Activated CD4-positive, alpha-beta T cell treated with anti-CD3 and anti-CD28 coated beads, Interleukin-10, Interleukin-2, amounts not matched to agents 100 ng/mL and 50 ng/mL, durations not matched to agents 16 hours and 8 hours (primary cell): Measurements from ENCODE around the gene ERC2.

Experiments
- DNase-seq: peaks from one replicate; pipeline ENCODE4 v3.0.0-alpha.2; 2020

ERC2 gene

DNA sequence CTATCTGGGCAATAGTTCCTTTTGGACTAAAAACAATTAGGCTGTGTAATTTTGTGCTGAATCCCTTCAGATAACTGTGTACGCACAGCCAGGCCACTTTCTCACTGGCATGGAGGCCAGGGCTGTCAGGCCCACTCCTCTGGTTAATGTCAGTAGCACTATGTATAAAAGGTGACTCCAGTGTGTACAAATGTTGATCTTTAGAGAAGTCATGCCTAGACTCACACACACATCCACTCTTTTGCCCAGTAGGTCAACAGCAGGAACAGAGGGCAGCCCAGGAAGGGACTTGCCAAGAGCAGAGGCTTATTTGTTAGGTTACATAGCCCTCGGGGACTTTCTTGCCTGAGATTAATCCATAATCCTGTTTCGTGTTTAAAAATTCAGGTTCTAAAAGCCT lies 564.6 kb downstream of the ERC2 start:
- no peak for DNase-seq

DNA sequence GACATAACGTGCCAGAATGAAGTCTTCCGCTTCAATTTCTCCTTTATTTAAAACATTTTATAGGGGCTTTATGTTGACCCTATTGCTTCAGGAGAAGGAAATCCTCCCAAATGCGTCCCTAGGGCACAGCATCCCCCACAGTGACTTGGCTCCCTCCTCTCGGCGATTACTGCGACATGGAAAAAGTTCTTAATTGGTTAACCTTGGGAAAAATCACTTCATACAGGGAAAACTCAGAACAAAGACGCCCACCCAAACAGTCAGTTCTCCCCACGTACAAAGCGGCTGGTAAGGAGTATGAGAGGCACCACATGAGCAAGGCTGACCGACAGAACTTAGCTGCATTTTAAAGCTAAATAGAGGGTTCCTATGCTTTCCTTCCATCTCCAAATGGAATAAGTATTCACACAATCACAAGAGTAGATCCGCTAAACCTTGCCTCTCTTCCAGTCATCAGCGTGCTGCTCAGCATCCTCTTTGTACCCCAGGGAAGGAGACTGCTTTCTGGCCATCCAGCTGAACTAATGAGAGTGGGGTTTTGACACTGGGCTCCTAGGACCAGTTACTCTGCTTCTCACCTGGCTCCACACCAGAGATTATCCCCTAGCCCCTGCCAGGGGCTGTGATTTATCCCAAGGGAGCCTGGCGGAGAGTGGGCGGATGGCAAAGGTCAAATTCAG lies 565.9 kb downstream of the ERC2 start:
- no peak for DNase-seq

DNA sequence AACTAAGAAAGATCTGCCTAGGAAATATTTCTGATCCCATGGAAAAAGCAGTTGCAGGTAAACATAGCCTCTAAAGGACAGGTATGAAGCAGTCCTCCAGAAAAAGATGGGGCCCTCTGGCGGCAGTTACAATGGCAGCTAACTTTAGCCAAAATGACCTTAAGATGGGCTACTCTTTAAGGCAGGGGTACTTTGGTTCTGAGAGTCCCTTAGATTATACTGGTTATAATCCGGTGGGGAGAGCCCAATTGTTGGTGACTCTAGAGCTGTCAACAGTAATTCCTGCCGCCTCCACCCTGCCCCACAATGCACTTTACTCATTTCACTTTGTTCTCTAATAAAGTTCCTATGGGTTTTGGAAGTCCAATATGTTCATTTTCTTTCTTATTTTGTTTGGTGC lies 568.4 kb downstream of the ERC2 start:
- DNase-seq: no peak

DNA sequence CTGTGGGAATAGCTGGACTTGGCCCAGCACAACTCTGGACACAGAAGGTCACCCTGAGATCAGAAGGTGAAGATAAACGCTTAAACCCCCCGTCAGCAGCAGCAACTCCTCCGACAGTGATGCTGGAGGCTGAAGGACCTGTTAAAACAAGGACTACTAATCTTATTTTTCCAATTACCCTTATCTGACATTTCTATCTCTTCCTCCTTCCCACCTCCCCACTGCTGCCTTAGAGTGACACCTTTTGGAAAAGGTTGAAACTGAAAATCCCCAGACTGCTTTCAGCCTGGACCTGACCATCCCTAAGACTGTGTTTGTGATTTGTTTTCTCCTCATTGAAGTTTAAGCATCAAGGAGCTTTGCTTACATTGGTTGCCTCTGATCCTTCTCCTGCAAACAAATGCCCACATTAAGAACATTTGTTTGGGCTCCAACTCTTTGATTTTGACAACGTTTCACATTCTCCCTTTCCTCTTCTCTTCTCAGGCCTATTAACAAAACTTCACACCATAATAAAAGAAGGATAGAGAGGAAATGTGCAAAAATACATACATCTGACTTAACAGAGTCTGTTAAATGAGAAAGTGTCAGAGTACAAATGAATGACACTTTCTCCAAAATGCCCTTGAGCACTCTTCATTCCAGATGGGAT lies 570.6 kb downstream of the ERC2 start:
- no peak for DNase-seq

DNA sequence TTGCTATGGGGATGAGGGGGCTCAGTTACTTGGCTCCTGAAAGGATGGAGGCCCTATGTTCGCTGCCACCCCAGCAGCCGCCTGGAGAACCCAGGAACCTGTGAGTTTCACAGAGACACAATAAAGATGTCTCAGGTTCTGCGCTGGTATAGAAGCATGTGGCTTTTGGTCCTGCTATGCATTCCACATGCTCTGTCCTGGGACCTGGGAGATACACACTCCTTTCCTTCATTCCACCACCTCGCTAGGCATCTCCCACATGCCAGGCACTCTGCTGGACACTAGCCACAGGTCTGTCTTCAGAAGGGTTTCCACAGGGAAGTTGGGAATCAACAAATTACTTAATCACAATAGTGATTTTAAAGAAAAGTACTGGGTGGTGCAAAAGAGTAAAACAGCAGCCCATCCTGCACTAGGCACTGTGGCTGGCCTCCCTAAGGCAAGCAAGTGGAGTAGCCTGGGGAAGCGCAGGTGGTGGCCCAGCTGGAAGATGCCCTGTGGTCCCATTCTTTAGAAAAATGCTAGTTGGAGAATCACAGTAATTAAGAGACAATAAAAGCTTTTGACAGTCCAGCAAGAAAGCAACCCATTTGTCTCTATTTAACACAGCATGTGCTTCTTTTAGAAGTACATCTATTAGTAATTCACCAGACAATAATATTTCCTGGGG lies 572.2 kb downstream of the ERC2 start:
- no peak for DNase-seq

DNA sequence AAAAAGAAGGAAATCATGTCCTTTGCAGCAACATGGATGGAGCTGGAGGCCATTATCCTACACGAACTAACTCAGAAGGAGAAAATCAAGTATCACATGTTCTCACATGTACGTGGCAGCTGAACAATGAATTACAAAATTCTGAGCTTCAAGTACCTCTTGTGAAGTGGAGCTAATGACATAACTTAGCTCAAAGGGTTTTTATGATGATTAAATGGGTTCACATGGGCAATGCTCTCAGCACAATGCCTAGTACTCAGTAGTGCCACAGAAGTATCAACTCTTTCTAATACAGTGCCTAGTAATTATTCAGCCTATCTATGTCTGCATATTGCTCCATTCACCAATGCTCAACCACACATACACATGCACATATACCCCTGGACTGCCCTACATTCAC lies 573.7 kb downstream of the ERC2 start:
- no peak for DNase-seq

DNA sequence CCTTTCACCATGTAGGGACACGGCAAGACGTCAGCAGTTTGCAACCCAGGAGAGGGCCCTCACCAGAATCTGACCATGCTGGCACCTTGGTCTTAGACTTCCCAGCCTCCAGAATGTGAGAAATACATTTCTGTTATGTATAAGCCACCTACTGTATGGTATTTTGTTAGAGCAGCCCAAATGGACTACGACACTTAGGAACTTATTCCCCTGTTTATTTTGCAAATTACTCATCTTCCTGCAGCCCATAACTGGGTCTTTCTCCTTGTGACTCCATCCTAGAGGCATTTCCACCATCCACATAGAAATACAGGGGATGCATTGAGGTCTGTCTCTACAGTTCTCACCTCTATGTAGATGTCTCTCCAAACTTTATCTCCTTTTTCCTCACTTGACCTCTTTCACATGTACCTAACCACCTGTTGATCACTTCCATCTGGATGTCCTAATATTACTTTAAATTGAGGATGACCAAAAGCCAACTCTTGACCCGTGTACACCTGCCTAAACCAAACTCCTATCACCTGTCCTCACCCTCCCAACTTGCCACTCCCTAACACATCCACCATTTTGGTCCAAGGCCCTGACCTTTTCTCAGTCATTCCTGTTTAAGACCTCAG lies 575.1 kb downstream of the ERC2 start:
- DNase-seq: no peak

DNA sequence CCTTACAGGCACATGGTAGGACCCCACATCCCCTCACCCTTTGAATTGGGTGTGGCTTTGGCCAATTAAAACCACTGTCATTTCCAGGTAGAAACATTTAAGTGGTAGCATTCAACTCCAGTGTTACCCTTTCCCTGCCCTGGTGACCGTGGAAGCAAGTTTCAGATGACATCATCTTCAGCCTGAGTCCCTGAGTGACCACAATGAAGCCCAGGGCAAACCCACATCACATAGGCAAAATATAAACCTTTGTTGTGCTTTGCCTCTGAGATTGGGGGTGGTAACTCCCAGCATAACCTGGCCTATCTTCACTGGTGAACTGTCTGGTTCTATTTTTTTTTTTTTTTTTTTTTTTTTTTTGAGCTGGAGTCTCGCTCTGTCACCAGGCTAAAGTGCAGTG lies 577.2 kb downstream of the ERC2 start:
- DNase-seq: no peak

DNA sequence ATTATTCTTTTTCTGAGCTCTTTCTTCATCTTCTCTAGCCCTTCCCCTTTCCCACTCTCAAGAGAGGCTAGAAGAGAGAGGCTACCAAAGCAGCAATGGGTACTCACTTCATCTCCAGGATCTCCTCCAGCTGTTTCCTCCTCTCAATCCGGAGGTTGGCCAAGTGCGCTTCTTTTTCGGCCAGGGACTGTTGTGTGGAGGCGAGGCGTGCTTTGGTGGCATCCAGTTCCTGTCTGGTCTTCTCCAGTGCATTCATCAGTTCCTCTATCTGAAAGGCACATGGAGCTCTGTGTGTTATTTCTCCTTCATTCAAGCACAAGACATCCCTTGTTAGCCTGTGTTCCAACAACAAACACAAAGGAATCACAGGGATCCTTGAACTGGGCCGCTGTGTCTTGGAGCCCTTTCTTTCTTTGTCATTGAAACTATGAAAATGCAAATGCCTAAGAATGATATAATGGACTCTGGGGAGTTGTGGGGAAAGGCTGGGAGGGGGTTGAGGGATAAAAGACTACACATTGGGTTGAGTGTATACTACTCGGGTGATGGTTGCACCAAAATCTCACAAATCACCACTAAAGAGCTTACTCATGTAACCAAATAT lies 579.9 kb downstream of the ERC2 start:
- DNase-seq: no peak

DNA sequence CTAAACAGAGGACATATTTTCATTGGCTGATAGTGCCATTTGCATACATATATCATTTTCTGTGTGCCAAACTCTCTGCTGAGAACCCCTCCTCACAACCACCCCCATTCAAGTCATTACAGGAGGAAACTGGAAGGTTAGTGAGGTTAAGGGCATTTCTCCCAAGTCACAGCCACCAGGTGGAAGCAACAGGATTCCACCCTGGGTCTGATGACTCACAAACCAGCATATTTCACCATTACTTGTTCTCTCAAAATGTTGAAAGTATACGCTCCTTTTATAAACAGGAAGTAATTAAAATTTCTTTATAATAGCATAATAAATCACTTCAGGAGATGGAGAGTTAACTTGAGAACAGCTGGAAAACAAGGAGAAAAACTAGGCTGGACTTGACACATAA lies 582.5 kb downstream of the ERC2 start:
- DNase-seq: no peak

DNA sequence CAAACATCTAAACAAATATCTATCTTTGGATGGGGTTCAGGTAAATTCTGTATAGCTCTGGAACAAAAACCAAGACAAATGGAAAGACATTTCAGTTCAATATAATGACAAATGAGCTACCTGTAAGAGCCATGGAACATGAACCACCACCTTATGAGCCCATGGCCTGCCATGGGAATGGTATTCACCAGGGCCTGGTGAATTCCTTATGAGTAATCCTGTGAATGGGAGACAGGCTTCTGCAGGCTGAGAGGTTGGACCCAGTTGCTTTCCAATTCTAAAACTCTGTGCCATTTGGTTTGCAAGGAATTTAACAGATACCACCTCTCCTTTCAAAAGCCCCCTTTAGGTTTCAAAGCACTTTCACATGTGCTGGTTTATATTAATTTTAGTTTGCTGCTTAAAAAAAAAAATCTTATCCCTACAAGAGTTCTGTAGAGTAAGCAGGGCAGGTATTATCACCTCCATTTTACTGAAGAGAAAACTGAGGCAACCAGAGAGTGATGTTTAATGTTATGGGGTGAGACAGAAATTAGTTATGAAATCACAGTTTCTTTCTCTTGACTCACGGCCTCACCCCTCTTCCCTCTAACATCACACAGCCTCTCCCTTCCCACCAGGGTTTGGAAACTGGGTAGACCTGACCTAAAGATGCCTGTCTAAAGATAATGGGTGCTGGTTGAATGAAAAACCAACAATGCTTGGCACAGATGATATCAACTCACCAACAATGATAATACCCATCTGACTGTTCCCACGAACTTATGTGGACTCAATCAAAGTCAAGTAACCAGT lies 583.6 kb downstream of the ERC2 start:
- DNase-seq: no peak

DNA sequence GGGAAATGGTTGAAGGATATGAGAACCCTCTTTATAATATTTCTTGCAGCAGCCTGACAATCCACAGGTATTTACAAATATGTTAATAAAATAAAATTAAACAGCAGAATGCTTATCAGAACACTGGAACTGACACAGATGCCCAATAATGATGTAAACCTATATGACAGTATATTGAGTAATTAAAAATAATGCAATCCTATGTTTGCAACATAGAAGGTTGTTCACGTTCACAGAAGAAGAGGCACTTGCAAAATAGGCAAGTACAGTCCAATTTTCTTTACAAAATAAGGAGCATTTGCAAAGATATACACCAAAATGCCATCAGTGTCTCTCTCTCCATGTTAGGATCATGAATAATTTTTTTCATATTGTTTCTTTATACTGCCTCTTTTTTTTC lies 584.2 kb downstream of the ERC2 start:
- no peak for DNase-seq

DNA sequence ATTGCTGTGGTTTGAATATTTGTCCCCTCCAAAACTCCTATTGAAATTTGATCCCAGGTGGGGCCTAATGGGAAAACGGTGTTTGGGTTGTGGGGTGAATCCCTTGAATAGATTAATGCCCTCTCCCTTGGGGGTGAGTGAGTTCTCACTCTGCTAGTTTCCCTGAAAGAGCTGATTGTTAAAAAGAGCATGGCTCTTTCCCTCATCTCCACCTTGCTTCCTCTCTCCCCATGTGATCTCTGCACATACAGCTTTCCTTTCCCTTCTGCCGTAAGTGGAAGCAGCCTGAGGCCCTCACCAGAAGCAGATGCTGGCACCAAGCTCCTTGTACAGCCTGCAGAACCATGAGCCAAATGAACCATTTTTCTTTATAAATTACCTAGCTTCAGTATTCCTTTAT lies 586.3 kb downstream of the ERC2 start:
- no peak for DNase-seq

DNA sequence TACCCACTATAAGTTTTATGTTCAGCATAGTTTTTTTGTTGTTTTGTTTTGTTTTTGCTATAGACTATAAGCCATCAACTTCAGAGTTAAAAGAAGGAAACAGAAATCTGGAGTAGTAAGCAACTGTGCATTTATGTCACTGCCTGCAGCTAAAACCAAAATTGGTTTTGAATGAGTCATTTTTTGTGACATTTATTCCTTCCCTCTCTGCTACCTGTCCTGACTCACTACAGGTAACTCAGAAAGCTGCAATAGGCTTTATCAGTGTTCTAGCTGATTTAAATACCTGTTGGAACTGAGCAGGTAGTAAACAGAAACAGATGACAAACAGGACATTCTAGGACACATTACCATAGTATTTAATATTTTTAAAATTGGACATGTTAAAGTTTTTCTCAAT lies 587.9 kb downstream of the ERC2 start:
- no peak for DNase-seq

DNA sequence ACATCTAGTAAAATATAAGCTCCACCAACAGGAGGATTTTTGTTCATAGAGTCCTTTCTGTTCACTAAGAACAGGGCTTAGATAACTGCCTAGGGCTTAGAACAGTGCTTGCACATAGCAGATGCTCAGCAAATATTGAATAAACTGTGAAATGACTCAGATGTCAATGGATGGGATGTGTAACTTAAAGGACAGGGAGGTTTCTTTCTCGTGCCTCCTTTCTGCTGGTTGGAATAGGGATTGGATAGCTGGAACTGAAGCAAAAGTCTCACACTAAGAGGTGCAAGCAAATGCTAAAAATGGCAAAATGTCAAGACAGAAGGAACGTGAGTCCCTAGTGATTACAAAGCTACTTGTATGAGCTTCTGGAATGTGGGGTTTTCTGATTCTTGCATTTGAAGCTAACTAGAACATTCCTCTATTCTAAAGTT lies 588.4 kb downstream of the ERC2 start:
- DNase-seq: no peak

DNA sequence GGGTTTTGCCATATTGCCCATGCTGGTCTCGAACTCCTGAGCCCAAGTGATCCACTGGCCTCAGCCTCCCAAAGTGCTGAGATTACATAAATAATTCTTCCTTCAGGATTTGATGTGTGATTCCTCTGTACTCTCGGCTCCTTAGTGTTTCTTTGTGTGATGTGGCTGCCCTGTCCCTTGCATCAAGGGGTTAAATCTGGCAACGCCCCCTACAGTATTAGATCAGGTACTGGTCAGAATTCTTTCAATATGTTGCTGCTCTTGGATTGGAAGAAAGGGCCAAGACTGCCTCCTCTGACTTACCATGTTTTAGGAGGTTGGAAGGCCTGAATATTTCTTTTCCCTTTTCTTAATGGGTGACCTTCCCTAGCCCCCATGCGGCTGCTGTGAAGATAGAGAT lies 590.6 kb downstream of the ERC2 start:
- DNase-seq: no peak

DNA sequence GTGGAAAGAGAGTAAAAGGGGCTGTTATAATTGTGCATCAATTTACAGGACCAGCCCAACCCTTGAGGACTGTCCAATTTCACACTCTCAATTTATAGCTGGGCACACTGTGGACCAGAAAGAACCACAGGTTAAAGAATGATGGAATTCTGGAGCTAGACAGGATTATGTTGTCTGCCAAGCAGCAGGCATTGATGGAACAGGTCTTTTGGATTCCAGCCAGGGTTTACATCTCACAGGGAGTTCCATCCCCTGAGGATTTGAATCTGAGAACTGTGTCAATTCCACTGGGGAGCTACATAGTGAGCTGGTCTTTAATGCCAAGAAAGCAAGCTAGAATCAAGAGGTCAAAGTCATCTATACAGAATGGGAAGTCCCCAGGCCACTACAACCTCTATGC lies 591.7 kb downstream of the ERC2 start:
- no peak for DNase-seq

DNA sequence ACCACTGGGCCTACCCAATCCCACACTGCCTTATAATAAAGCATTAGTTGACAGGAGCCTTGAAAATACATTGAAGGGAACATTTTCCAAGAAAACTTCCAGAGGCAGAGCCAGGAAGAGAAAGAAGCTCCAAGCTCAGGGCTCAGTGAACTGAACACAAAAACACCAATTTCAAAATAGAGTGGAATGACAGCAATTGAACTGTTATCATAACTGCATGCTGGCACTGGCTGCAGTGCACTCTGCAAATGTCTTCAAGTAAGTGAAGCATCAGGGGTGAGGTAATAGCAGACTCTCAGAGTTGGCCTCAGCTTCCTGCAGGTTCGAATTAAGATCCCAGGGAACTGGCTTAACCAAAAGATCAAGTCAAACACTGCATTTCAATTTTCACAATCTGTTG lies 593.2 kb downstream of the ERC2 start:
- DNase-seq: no peak

DNA sequence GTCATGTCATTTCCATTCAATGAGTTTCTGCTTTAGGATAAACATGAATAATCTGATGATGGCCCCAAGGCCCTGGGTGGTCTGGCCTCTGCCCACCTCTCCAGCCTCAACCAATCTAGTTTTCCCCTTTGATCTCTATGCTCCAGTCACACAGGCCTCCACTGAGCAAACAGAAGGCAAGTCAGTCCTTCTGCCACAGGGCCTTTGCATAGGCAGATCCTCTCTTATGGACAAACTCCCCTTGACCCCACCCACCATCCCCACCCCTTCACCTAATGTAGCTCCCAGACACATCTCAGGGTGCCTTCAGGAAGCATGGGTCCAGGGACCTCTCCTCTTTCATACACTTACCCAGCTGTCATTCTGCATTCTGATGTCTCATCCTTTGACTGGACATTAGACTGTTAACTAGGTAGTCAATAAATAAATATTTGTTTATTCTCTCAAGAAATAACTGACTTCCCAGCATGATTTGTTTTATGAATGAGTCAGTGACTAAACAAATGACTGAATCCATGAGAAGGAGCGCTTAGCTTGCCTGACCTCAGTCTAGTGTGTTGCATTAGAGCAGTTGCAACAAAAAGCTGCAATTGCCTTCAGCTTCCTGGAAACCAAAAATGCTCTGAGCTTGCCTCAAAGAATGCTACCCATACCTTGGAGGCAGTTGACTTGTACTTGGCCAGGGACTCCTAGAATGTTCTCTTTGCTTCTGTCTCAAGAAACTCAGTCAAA lies 594.6 kb downstream of the ERC2 start:
- DNase-seq: no peak

DNA sequence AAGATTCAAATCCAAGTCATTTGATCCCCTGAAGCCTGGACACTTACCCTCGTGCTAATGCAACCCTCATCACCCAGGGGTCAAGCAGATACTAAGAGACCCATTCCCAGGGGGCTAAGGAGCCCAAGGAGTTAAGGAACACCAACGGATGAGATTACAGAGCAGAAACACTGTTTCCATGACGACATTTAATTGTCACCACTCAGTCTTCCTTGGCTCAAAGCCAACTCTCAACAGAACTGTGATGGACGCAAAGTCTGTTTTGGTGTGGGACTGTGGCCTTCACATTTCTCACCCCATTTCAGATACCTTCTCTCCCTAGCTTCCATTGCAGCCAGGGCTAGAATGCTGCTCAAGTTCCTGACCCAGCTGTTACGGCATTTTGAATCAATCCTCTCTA lies 597.7 kb downstream of the ERC2 start:
- no peak for DNase-seq

DNA sequence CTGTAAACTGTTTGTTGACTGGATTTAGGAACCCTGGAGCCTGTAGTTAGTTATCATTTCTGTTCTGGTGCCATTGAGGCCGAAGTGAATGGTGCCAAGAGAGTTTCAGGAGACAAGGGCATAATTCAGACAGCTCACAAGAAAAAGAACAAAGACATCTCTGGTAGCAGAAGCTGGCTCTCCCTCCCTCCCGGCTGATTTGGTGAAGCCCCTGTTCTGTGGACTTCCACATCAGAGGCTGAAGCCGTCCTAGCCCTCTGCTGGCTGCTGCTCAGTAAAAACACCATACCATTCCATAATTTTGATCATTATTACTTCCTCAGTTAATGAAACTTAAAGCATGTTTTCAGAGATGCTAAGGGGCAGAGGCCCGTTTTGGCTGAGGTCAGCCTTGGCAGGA lies 599.9 kb downstream of the ERC2 start:
- no peak for DNase-seq

DNA sequence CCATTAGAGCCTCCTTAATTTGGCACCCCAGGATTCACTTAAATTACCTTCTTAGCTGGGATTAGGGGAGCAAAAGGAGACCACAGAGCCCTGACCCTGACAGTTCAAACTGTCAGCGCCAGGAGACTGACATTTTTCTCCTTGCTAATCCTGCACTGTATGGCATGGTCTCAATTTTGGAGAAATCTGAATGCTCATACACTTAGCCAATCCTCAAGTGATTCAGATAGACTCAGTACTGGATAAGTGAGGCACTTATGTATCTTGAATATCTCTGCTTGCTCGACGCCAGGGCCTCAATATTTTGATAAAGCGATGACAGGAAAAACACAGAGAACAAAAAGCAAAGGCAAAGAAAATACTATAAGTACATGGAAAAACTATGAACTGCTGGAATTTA lies 605.2 kb downstream of the ERC2 start:
- DNase-seq: no peak
